Cardiac muscle cell (in vitro differentiated cells and primary cell): Measurements from ENCODE around the gene CTNNBL1. TPM values are rescaled to one million over a fixed set of nuclear protein-coding genes. Genes with fewer than 3 reads are reported as not detected.

Experiments used
- DNase-seq, 2 donors: peaks; one replicate each; pipeline versions ENCODE4 v3.0.0 to v3.0.0-alpha.2; 2010 to 2017; ENCODE audit warnings: low read depth in 1 of 2, low spot score in 1 of 2
- H3K27ac ChIP-seq: fragments of 200-600 bp; sonication (generic); 2 replicates; pipeline ENCODE4 v1.5.1; 2016
- H3K27me3 ChIP-seq: fragments of 200-600 bp; sonication (generic); 2 replicates; pipeline ENCODE4 v1.6.0; 2016; ENCODE audit warnings: control low read depth
- H3K36me3 ChIP-seq: fragments of 200-600 bp; sonication (generic); 2 replicates; pipeline ENCODE4 v1.5.1; 2016; ENCODE audit warnings: control low read depth
- H3K4me1 ChIP-seq: fragments of 200-600 bp; sonication (generic); 2 replicates; pipeline ENCODE4 v1.8.1; 2017; ENCODE audit warnings: low read depth, mild to moderate bottlenecking, mixed run types
- H3K4me3 ChIP-seq: fragments of 200-600 bp; sonication (generic); 2 replicates; pipeline ENCODE4 v1.5.1; 2016; ENCODE audit warnings: mild to moderate bottlenecking
- H3K9me3 ChIP-seq: fragments of 200-600 bp; sonication (generic); 2 replicates; pipeline ENCODE4 v1.5.1; 2017; ENCODE audit warnings: low read depth, mild to moderate bottlenecking, control low read depth
- CTCF ChIP-seq: IDR thresholded peaks from 2 replicates; pipeline ENCODE4 v1.5.1; 2012; ENCODE audit warnings: low read depth, mild to moderate bottlenecking, low read length
- polyA plus RNA-seq: library from polyadenylated mRNA; unstranded; fragments of >200 nt; fragmentation: Nextera tagmentation; extraction: Ambion mirVana; gene quantifications from 2 replicates; pipeline ENCODE4 v1.2.1, GENCODE V29; 2016
- total RNA-seq: library from RNA; depleted of rRNA; stranded (reverse); fragments of >200 nt; gene quantifications from 2 replicates; pipeline ENCODE4 v1.2.3, GENCODE V29; 2016

Gene CTNNBL1
- total and polyA plus RNA-seq, 2 experiments from 2014 or later = 37.0 to 68.6 TPM

GRCh38 chr20:37786043-37786442 lies 92.2 kb downstream of the CTNNBL1 start:
- no peak for TF ChIP-seq CTCF
- no peak overlapping the region for H3K27ac ChIP-seq
- no peak for DNase-seq

GRCh38 chr20:37789408-37789807 lies 95.6 kb downstream of the CTNNBL1 start:
- Histone ChIP-seq H3K27me3 (no peaks in the 10 kb centered on the region), H3K9me3 (no peaks in the 10 kb centered on the region), H3K4me1 (no peaks in the 10 kb centered on the region), H3K36me3 (no peaks in the 10 kb centered on the region), H3K4me3 (no peak overlapping the region), H3K27ac (peak overlapping the region; percentile 45)
- no peak for DNase-seq
- no peak for TF ChIP-seq CTCF

More at GRCh38 chr20:37786043-37786442, 92.2 kb downstream of the CTNNBL1 start:
- no peak overlapping the region for H3K4me3 ChIP-seq
- H3K9me3 ChIP-seq = no peaks in the 10 kb centered on the region
- no peaks in the 10 kb centered on the region for H3K36me3 ChIP-seq
- H3K27me3 ChIP-seq = no peaks in the 10 kb centered on the region
- H3K4me1 ChIP-seq = no peaks in the 10 kb centered on the region

GRCh38 chr20:37790900-37791299 lies 97.1 kb downstream of the CTNNBL1 start:
- H3K36me3 ChIP-seq = no peaks in the 10 kb centered on the region
- no peak overlapping the region for H3K27ac ChIP-seq
- no peaks in the 10 kb centered on the region for H3K9me3 ChIP-seq
- no peak for TF ChIP-seq CTCF
- DNase-seq = no peak
- peaks cover 8% of the 10 kb centered on the region for H3K4me1 ChIP-seq
- no peak overlapping the region for H3K4me3 ChIP-seq
- H3K27me3 ChIP-seq = no peaks in the 10 kb centered on the region

GRCh38 chr20:37796121-37796520 lies 102.3 kb downstream of the CTNNBL1 start:
- peak; percentile 18 to 76 for DNase-seq
- Histone ChIP-seq H3K9me3 (no peaks in the 10 kb centered on the region), H3K36me3 (no peaks in the 10 kb centered on the region), H3K27ac (peak overlapping the region; percentile 56), H3K27me3 (no peaks in the 10 kb centered on the region), H3K4me3 (no peak overlapping the region), H3K4me1 (peaks cover 27% of the 10 kb centered on the region)
- TF ChIP-seq CTCF = no peak

GRCh38 chr20:37796733-37797132 lies 102.9 kb downstream of the CTNNBL1 start:
- H3K36me3 ChIP-seq = no peaks in the 10 kb centered on the region
- H3K27me3 ChIP-seq = no peaks in the 10 kb centered on the region
- peak overlapping the region; percentile 56 for H3K27ac ChIP-seq
- peaks cover 27% of the 10 kb centered on the region for H3K4me1 ChIP-seq
- TF ChIP-seq CTCF = no peak
- DNase-seq = no peak
- H3K9me3 ChIP-seq = no peaks in the 10 kb centered on the region
- no peak overlapping the region for H3K4me3 ChIP-seq
